ENCODE results near the gene VPS13D.

GRCh38 chr1:12537294-12537693, 307.5 kb downstream of the VPS13D start:
- TF ChIP-seq, protein P1, sequence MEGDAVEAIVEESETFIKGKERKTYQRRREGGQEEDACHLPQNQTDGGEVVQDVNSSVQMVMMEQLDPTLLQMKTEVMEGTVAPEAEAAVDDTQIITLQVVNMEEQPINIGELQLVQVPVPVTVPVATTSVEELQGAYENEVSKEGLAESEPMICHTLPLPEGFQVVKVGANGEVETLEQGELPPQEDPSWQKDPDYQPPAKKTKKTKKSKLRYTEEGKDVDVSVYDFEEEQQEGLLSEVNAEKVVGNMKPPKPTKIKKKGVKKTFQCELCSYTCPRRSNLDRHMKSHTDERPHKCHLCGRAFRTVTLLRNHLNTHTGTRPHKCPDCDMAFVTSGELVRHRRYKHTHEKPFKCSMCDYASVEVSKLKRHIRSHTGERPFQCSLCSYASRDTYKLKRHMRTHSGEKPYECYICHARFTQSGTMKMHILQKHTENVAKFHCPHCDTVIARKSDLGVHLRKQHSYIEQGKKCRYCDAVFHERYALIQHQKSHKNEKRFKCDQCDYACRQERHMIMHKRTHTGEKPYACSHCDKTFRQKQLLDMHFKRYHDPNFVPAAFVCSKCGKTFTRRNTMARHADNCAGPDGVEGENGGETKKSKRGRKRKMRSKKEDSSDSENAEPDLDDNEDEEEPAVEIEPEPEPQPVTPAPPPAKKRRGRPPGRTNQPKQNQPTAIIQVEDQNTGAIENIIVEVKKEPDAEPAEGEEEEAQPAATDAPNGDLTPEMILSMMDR (IDR thresholded peaks at IDR 0.05), result no peak
- no peak for TF ChIP-seq POLR2A (IDR thresholded peaks at IDR 0.05)

Data from uterus (tissue), 2 donors.